GM15510 (cell line): ENCODE results near the gene CABCOCO1.

ENCODE experiments used
- POLR2A ChIP-seq: IDR thresholded peaks from 3 replicates; pipeline ENCODE4 v1.6.1; 2011; ENCODE audit warnings: borderline replicate concordance; ENCODE audit not compliant: insufficient read length; ENCODE audit errors: extremely low read depth

The CABCOCO1 gene

GRCh38 chr10:61662794-61663259, at the start of gene CABCOCO1:
CABCOCO1 (plus strand) TSS chr10:61662929; CDS start chr10:61662973, 44 bp downstream.
- no peak for TF ChIP-seq POLR2A

GRCh38 chr10:61613665-61614064, 49.1 kb upstream of the CABCOCO1 start:
- TF ChIP-seq POLR2A: no peak

- no peak for TF ChIP-seq POLR2A
These were observed 46.1 kb upstream of the CABCOCO1 start for GRCh38 chr10:61616611-61617010.

GRCh38 chr10:61617180-61617579, 45.5 kb upstream of the CABCOCO1 start:
- no peak for TF ChIP-seq POLR2A

GRCh38 chr10:61617586-61617985, 45.1 kb upstream of the CABCOCO1 start:
- TF ChIP-seq POLR2A: no peak

GRCh38 chr10:61618388-61618961, 44.3 kb upstream of the CABCOCO1 start:
- no peak for TF ChIP-seq POLR2A

GRCh38 chr10:61620506-61620905, 42.2 kb upstream of the CABCOCO1 start:
- TF ChIP-seq POLR2A: no peak

GRCh38 chr10:61621605-61622051, 41.1 kb upstream of the CABCOCO1 start:
- no peak for TF ChIP-seq POLR2A

- TF ChIP-seq POLR2A: no peak
These were observed 39.6 kb upstream of the CABCOCO1 start for GRCh38 chr10:61623161-61623560.

GRCh38 chr10:61626209-61626608, 36.5 kb upstream of the CABCOCO1 start:
- no peak for TF ChIP-seq POLR2A

- TF ChIP-seq POLR2A: no peak
These were observed 35.5 kb upstream of the CABCOCO1 start for GRCh38 chr10:61627266-61627665.

GRCh38 chr10:61628151-61628874, 34.4 kb upstream of the CABCOCO1 start:
- TF ChIP-seq POLR2A: no peak

GRCh38 chr10:61628875-61629513, 33.7 kb upstream of the CABCOCO1 start:
- TF ChIP-seq POLR2A: no peak

GRCh38 chr10:61629576-61629975, 33.2 kb upstream of the CABCOCO1 start:
- TF ChIP-seq POLR2A: no peak

GRCh38 chr10:61632057-61632670, 30.6 kb upstream of the CABCOCO1 start:
- no peak for TF ChIP-seq POLR2A
